ENCODE data around the gene ATG4A. TPM values are rescaled to one million over a fixed set of nuclear protein-coding genes. Genes with fewer than 3 reads are reported as not detected.
A peak's percentile ranks its signal among the peaks of the same experiment; 100 is the strongest.

The ATG4A gene, protein sequence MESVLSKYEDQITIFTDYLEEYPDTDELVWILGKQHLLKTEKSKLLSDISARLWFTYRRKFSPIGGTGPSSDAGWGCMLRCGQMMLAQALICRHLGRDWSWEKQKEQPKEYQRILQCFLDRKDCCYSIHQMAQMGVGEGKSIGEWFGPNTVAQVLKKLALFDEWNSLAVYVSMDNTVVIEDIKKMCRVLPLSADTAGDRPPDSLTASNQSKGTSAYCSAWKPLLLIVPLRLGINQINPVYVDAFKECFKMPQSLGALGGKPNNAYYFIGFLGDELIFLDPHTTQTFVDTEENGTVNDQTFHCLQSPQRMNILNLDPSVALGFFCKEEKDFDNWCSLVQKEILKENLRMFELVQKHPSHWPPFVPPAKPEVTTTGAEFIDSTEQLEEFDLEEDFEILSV
- total RNA-seq = 10 to 100 TPM in 2 of 6 donors, 1 to 10 TPM in 4; 8.9 to 12.7 (median 9.8) TPM
- 10 to 100 TPM; 10.2 to 14.6 TPM for polyA plus RNA-seq

GRCh38 chrX:108091264-108091877, at the start of gene ATG4A, which contains the start of gene PSMD10:
TSS of gene ATG4A (plus strand) at chrX:108091778. CDS start at chrX:108091827, 49 bp downstream.
TSS of gene PSMD10 (minus strand) at chrX:108091542. CDS start at chrX:108091520, 22 bp downstream.
- peaks cover 0 to 4% (median 0%) of the 10 kb centered on the region in 3 donors for H3K4me1 ChIP-seq
- H3K27ac ChIP-seq = peak within 1 kb of the TSS; percentile 46 to 88 (median 75)
- no peaks in the 10 kb centered on the region for H3K36me3 ChIP-seq
- FAIRE-seq (peak; percentile 98), ATAC-seq (peak; percentile 96 to 98 (median 96)), DNase-seq (peak; percentile 89 to 95 (median 92))
- intact Hi-C loops (cut with DNase I) = no loop called here
- TF ChIP-seq, protein P1, sequence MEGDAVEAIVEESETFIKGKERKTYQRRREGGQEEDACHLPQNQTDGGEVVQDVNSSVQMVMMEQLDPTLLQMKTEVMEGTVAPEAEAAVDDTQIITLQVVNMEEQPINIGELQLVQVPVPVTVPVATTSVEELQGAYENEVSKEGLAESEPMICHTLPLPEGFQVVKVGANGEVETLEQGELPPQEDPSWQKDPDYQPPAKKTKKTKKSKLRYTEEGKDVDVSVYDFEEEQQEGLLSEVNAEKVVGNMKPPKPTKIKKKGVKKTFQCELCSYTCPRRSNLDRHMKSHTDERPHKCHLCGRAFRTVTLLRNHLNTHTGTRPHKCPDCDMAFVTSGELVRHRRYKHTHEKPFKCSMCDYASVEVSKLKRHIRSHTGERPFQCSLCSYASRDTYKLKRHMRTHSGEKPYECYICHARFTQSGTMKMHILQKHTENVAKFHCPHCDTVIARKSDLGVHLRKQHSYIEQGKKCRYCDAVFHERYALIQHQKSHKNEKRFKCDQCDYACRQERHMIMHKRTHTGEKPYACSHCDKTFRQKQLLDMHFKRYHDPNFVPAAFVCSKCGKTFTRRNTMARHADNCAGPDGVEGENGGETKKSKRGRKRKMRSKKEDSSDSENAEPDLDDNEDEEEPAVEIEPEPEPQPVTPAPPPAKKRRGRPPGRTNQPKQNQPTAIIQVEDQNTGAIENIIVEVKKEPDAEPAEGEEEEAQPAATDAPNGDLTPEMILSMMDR (IDR thresholded peaks at IDR 0.05) = no peak
- H3K27me3 ChIP-seq = no peaks in the 10 kb centered on the region
- WGBS, 2 donors = 0 to 34% methylated on average over 45 to 47 of the region's 47 CpGs
- H3K9me3 ChIP-seq = no peaks in the 10 kb centered on the region
- peak within 1 kb of the TSS; percentile 32 to 56 (median 46) for H3K4me3 ChIP-seq

DNA sequence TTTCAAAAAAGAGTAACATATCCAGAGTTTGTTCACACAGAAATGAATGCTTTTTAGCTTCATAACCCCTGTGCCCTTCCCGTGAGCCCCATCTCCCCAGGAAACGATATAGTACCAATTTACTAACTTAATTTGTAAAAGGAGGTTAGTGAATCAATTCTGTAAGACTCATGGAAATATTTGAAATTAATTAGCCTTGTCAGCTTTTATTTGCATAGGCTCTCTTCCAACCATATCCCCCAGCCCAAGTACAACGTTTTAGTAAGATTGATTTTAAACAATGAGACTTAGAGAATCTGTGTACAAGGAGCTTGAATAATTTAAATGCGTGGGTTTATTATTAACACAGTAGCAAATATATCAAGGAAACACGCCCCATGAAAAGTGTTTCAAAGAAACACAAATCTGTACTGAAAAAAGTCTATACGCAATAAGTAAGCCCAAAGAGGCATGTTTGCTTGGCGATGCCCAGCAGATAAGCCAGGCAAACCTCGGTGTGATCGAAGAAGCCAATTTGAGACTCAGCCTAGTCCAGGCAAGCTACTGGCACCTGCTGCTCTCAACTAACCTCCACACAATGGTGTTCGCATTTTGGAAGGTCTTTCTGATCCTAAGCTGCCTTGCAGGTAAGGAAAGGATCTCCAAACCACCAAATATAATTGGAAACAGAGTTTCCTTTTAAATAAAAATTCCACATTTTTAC, 46.9 kb upstream of the ATG4A start, which contains the start of gene VSIG1:
Gene VSIG1, plus strand, starts transcription at position 512 of the 703 bp plus-strand sequence. Its CDS starts 66 bp downstream, at position 578.
- no peaks in the 10 kb centered on the region for H3K9me3 ChIP-seq
- H3K4me1 ChIP-seq = no peaks in the 10 kb centered on the region
- DNase-seq = no peak
- peaks cover 0 to 11% (median 3%) of the 10 kb centered on the region in 4 donors for H3K27me3 ChIP-seq
- peak in 3 of 4 donors; percentile 31 to 66 (median 42) for ATAC-seq
- H3K4me3 ChIP-seq = no peak within 1 kb of the TSS
- TF ChIP-seq, protein P1 (IDR thresholded peaks at IDR 0.05) = no peak
- WGBS, 2 donors = 25 to 32% methylated on average over 10 of the region's 10 CpGs
- H3K36me3 ChIP-seq = no peaks in the 10 kb centered on the region
- no peak within 1 kb of the TSS for H3K27ac ChIP-seq
- FAIRE-seq = no peak
- intact Hi-C loops (cut with DNase I) = no loop called here

DNA sequence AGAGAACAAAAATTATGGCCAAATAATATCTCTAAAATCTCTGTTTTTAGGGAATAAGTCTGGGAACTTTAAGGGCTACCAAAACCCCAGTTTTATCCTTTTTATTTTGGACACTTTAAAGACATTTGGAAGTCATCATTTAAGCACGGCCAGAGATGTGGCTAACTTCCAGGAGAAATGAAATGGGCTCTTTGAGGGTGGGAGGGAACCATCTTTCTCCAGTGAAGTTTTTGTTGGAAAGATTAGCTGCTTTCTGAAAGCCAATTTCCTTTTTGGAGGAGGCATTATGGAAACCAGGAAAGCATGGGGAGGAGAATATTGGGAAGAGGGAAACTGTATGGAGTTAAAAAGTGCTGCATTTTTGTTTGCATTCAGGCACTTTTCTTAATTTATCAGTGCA, 41.9 kb upstream of the ATG4A start:
- WGBS, 2 donors = 26 to 32% methylated on average over 1 of the region's 1 CpG
- no peak for ATAC-seq
- Histone ChIP-seq H3K27ac (no peak overlapping the region), H3K36me3 (no peaks in the 10 kb centered on the region), H3K9me3 (no peaks in the 10 kb centered on the region), H3K4me3 (no peak overlapping the region), H3K4me1 (no peaks in the 10 kb centered on the region), H3K27me3 (peaks cover 0 to 21% (median 9%) of the 10 kb centered on the region in 4 donors)
- DNase-seq = no peak
- TF ChIP-seq, protein P1 (IDR thresholded peaks at IDR 0.05) = no peak
- FAIRE-seq = no peak
- intact Hi-C loops (cut with DNase I) = no loop called here

GRCh38 chrX:108053218-108053617, 38.4 kb upstream of the ATG4A start:
- peak; percentile 65 for FAIRE-seq
- ATAC-seq = no peak

More at GRCh38 chrX:108053218-108053617, 38.4 kb upstream of the ATG4A start:
- TF ChIP-seq, protein P1 (IDR thresholded peaks at IDR 0.05) = no peak
- H3K27ac ChIP-seq = no peak overlapping the region
- H3K27me3 ChIP-seq = peaks cover 0 to 16% (median 6%) of the 10 kb centered on the region in 4 donors
- no peaks in the 10 kb centered on the region for H3K4me1 ChIP-seq
- H3K9me3 ChIP-seq = no peaks in the 10 kb centered on the region
- H3K36me3 ChIP-seq = no peaks in the 10 kb centered on the region
- H3K4me3 ChIP-seq = no peak overlapping the region
- no peak for DNase-seq
- intact Hi-C loops (cut with DNase I) = no loop called here
